H1 (cell line): ENCODE results near the gene NRXN2.

ENCODE experiments used
- ATF2 ChIP-seq: IDR thresholded peaks from 2 replicates; pipeline ENCODE4 v1.6.1; 2012; ENCODE audit warnings: low read length, inconsistent platforms
- CEBPB ChIP-seq: IDR thresholded peaks from 2 replicates; pipeline ENCODE4 v1.6.1; 2012; ENCODE audit warnings: low read depth, low read length
- CTCF ChIP-seq, 3 experiments: IDR thresholded peaks; 1 replicate in 2 of 3; 2 replicates in 1 of 3; pipeline versions ENCODE4 v1.5.1 to v1.6.1; 2011; ENCODE audit warnings: low read length in 3 of 3, mild to moderate bottlenecking in 3 of 3, inconsistent platforms in 2 of 3, low read depth in 1 of 3, moderate library complexity in 1 of 3; ENCODE audit not compliant: insufficient read depth in 1 of 3; ENCODE audit errors: control extremely low read depth in 1 of 3
- EZH2 ChIP-seq: fragments of 200-600 bp; sonication (generic); IDR thresholded peaks from 2 replicates; pipeline ENCODE4 v1.7.1; 2012; ENCODE audit warnings: low read depth, mild to moderate bottlenecking, moderate library complexity, low read length, inconsistent platforms; ENCODE audit not compliant: severe bottlenecking
- JUND ChIP-seq: IDR thresholded peaks from 2 replicates; pipeline ENCODE4 v1.6.1; 2011; ENCODE audit warnings: mild to moderate bottlenecking, improper control_type of control experiment, low read length
- POLR2A ChIP-seq, 2 experiments: IDR thresholded peaks; 1 replicate in 1 of 2; 2 replicates in 1 of 2; pipeline ENCODE4 v1.6.1; 2011; ENCODE audit warnings: low read depth in 2 of 2, low read length in 2 of 2, mild to moderate bottlenecking in 2 of 2; ENCODE audit errors: control extremely low read depth in 1 of 2
- POLR2AphosphoS5 ChIP-seq: IDR thresholded peaks from 2 replicates; pipeline ENCODE4 v1.6.1; 2011; ENCODE audit warnings: low read depth, low read length
- RBBP5 ChIP-seq: IDR thresholded peaks from 2 replicates; pipeline ENCODE4 v1.7.1; 2012; ENCODE audit warnings: low read depth, mild to moderate bottlenecking, inconsistent platforms, low read length, moderate library complexity, borderline replicate concordance
- SIX5 ChIP-seq: IDR thresholded peaks from 2 replicates; pipeline ENCODE4 v1.6.1; 2011; ENCODE audit warnings: mild to moderate bottlenecking, low read depth, low read length
- ZNF274 ChIP-seq: IDR thresholded peaks from 2 replicates; pipeline ENCODE4 v1.7.0; 2012; ENCODE audit warnings: low read length, borderline replicate concordance; ENCODE audit errors: extremely low read depth

- TF ChIP-seq CTCF (IDR thresholded peaks at IDR 0.05; ENCODE audit: control extremely low read depth in 1 of 3, insufficient read depth in 1 of 3, low read depth in 1 of 3, low read length in 3 of 3) (no peak), SIX5 (no peak), RBBP5 (no peak), EZH2 (no peak), POLR2A (IDR thresholded peaks at IDR 0.05; ENCODE audit: control extremely low read depth in 1 of 2, low read depth in 2 of 2, low read length in 2 of 2) (no peak), ZNF274 (no peak), CEBPB (no peak), POLR2AphosphoS5 (no peak), JUND (no peak), ATF2 (no peak)
Measured at GRCh38 chr11:64751580-64751979, 28.6 kb upstream of the NRXN2 start.
